Stimulated activated memory B cell treated with anti-CD40 and anti-IgM and Interleukin-4, amounts not matched to agents 10 μg/mL and 1 μg/mL and 100 μg/mL, for 72 hours (primary cell): ENCODE results near the gene NAALADL2.
"Not testable (repeated sequence)": the region's sequence is repeated elsewhere in the genome, so short reads cannot be mapped to it uniquely, and the experiment has no call there.

ENCODE experiments used
- ATAC-seq: fragments of 150-1000 bp; cut with Tn5 transposase; 2 replicates; pipeline ENCODE4 v1.10.0; 2021
- H3K27ac Mint-ChIP-seq: one replicate; pipeline ENCODE4 v1.8.0; 2022; ENCODE audit warnings: mild to moderate bottlenecking, mixed read lengths
- H3K27me3 Mint-ChIP-seq: one replicate; pipeline ENCODE4 v1.8.0; 2022; ENCODE audit warnings: mixed read lengths
- H3K36me3 Mint-ChIP-seq: one replicate; pipeline ENCODE4 v1.8.0; 2022; ENCODE audit warnings: mixed read lengths
- H3K4me1 Mint-ChIP-seq: one replicate; pipeline ENCODE4 v1.8.0; 2022; ENCODE audit warnings: mixed read lengths
- H3K4me3 Mint-ChIP-seq: one replicate; pipeline ENCODE4 v1.8.0; 2022; ENCODE audit warnings: mild to moderate bottlenecking, moderate library complexity, mixed read lengths
- H3K9me3 Mint-ChIP-seq: one replicate; pipeline ENCODE4 v1.8.0; 2022; ENCODE audit warnings: mixed read lengths

NAALADL2 gene

DNA sequence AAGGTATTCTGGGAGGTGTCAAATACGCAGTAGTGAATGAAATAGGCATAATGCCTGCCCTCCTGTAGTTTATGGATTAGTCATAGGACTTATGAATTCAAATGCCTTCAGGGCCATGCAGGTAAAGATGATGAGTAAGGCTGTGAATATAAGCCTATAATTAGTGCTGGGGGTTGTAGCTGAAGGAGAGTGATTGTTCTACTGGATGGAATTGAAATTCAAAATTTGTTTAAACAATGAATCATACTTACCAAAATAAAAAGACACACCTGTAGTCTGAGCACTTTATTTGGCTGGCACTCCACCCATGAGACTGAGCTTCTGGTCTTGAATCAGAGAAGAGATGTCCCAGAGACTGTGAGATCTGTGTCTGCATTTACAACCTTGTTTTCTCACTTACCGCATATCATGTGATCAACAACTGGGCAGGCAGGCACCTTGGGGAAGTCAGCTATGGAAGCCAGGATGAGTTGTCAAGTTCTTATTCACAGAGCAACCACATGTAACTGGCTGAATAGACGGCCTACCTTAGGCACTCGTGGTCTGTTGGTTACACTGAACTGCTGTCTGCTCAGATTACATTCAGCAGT is 291.8 kb downstream of the NAALADL2 start:
- Mint-ChIP-seq H3K27ac (no peak overlapping the region), H3K27me3 (no peaks in the 10 kb centered on the region), H3K36me3 (no peaks in the 10 kb centered on the region), H3K9me3 (peaks cover 4% of the 10 kb centered on the region), H3K4me3 (no peak overlapping the region), H3K4me1 (no peaks in the 10 kb centered on the region)
- no peak for ATAC-seq

DNA sequence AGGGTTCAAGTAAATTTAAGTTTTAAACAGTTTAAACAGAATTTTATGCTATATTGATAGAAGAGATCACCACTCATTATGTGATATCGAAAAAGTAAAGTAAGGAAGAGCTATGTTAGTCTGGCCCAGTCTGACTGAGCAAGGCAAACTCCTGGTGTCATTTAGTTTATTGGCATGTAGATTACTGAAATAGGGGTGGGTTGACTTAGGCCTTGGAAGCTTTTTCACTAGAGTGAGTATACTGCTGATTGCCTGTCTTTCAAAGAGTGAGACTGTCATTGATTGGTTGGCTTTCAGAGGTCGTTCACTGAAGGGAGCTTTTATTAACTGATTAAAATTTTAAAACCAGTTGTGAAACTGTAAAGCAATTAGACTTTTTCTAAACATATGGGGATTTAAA is 294.5 kb downstream of the NAALADL2 start:
- no peaks in the 10 kb centered on the region for H3K27me3 Mint-ChIP-seq
- H3K27ac Mint-ChIP-seq = no peak overlapping the region
- no peaks in the 10 kb centered on the region for H3K36me3 Mint-ChIP-seq
- H3K4me1 Mint-ChIP-seq = no peaks in the 10 kb centered on the region
- ATAC-seq = no peak
- no peaks in the 10 kb centered on the region for H3K9me3 Mint-ChIP-seq
- H3K4me3 Mint-ChIP-seq = no peak overlapping the region

- no peak for ATAC-seq
- Mint-ChIP-seq H3K27ac (no peak overlapping the region), H3K4me1 (no peaks in the 10 kb centered on the region)
Measured at GRCh38 chr3:175155172-175155571, 296.0 kb downstream of the NAALADL2 start.

GRCh38 chr3:175159202-175159601 is 300.1 kb downstream of the NAALADL2 start:
- no peaks in the 10 kb centered on the region for H3K36me3 Mint-ChIP-seq
- H3K27ac Mint-ChIP-seq = no peak overlapping the region
- H3K27me3 Mint-ChIP-seq = no peaks in the 10 kb centered on the region
- no peak for ATAC-seq
- H3K4me1 Mint-ChIP-seq = no peaks in the 10 kb centered on the region
- no peak overlapping the region for H3K4me3 Mint-ChIP-seq
- no peaks in the 10 kb centered on the region for H3K9me3 Mint-ChIP-seq

More at GRCh38 chr3:175155172-175155571, 296.0 kb downstream of the NAALADL2 start:
- no peaks in the 10 kb centered on the region for H3K36me3 Mint-ChIP-seq
- H3K4me3 Mint-ChIP-seq = no peak overlapping the region
- H3K9me3 Mint-ChIP-seq = no peaks in the 10 kb centered on the region
- no peaks in the 10 kb centered on the region for H3K27me3 Mint-ChIP-seq

GRCh38 chr3:175161291-175161690 is 302.2 kb downstream of the NAALADL2 start:
- no peaks in the 10 kb centered on the region for H3K4me1 Mint-ChIP-seq
- H3K27ac Mint-ChIP-seq = no peak overlapping the region
- no peak for ATAC-seq
- H3K4me3 Mint-ChIP-seq = no peak overlapping the region
- peaks cover 2% of the 10 kb centered on the region for H3K9me3 Mint-ChIP-seq
- H3K36me3 Mint-ChIP-seq = no peaks in the 10 kb centered on the region
- no peaks in the 10 kb centered on the region for H3K27me3 Mint-ChIP-seq

GRCh38 chr3:175163686-175164085 is 304.6 kb downstream of the NAALADL2 start:
- ATAC-seq = no peak

GRCh38 chr3:175173117-175173516 is 314.0 kb downstream of the NAALADL2 start:
- not testable (repeated sequence) for H3K4me3 Mint-ChIP-seq, H3K27ac Mint-ChIP-seq, H3K9me3 Mint-ChIP-seq, ATAC-seq, H3K36me3 Mint-ChIP-seq, H3K27me3 Mint-ChIP-seq, H3K4me1 Mint-ChIP-seq

More at GRCh38 chr3:175163686-175164085, 304.6 kb downstream of the NAALADL2 start:
- Mint-ChIP-seq H3K27ac (no peak overlapping the region), H3K27me3 (no peaks in the 10 kb centered on the region), H3K36me3 (no peaks in the 10 kb centered on the region), H3K4me3 (no peak overlapping the region), H3K9me3 (peaks cover 2% of the 10 kb centered on the region), H3K4me1 (no peaks in the 10 kb centered on the region)

- Mint-ChIP-seq H3K27ac (no peak overlapping the region), H3K9me3 (peaks cover 4% of the 10 kb centered on the region), H3K27me3 (no peaks in the 10 kb centered on the region), H3K36me3 (no peaks in the 10 kb centered on the region), H3K4me1 (no peaks in the 10 kb centered on the region), H3K4me3 (no peak overlapping the region)
- ATAC-seq = no peak
Measured at GRCh38 chr3:175176556-175176955, 317.4 kb downstream of the NAALADL2 start.

DNA sequence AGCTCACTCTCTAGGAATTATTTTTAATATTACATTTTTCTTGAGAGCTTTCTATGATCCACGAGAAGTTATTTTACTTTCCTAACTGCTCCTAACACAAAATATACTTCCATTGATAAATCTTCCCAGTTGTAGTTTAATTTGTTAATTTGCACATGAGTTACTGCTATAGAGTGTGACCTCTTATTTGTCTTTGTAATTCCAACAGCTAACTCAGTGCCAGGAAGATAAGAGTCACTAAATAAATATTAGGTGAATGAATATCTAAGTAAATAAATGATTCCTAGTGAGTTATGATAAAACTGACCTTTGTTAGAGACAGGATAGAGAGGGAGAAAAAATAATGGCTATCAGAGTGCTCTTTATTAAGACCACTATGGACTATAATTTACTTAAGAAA is 319.9 kb downstream of the NAALADL2 start:
- ATAC-seq = no peak
- H3K4me1 Mint-ChIP-seq = no peaks in the 10 kb centered on the region
- H3K27me3 Mint-ChIP-seq = no peaks in the 10 kb centered on the region
- H3K27ac Mint-ChIP-seq = no peak overlapping the region
- H3K4me3 Mint-ChIP-seq = no peak overlapping the region
- H3K9me3 Mint-ChIP-seq = peaks cover 2% of the 10 kb centered on the region
- no peaks in the 10 kb centered on the region for H3K36me3 Mint-ChIP-seq

DNA sequence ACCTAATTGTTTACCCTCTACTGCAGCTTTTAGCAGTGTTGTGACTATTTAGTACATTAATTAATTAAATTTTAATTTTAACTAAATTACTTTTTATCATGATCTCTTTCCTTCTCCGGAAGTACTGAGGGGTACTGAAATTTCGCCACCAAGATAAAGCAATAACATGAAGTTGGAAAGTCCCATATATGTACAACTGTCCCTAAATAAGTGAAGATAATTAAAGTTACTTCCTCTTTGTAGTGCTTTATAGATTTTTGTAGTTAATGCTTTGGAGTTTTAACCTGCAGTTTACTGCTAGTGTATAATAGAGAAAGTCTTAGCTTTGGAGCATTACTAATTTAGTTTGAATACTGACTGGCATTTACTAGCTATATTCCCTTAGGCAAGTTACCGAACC is 325.3 kb downstream of the NAALADL2 start:
- H3K4me3 Mint-ChIP-seq = no peak overlapping the region
- ATAC-seq = no peak
- H3K27me3 Mint-ChIP-seq = no peaks in the 10 kb centered on the region
- peaks cover 2% of the 10 kb centered on the region for H3K9me3 Mint-ChIP-seq
- H3K36me3 Mint-ChIP-seq = no peaks in the 10 kb centered on the region
- no peaks in the 10 kb centered on the region for H3K4me1 Mint-ChIP-seq
- no peak overlapping the region for H3K27ac Mint-ChIP-seq

GRCh38 chr3:175185903-175186302 is 326.8 kb downstream of the NAALADL2 start:
- no peaks in the 10 kb centered on the region for H3K27me3 Mint-ChIP-seq
- H3K4me1 Mint-ChIP-seq = no peaks in the 10 kb centered on the region
- H3K4me3 Mint-ChIP-seq = no peak overlapping the region
- H3K36me3 Mint-ChIP-seq = no peaks in the 10 kb centered on the region
- no peak for ATAC-seq
- peaks cover 4% of the 10 kb centered on the region for H3K9me3 Mint-ChIP-seq
- no peak overlapping the region for H3K27ac Mint-ChIP-seq

DNA sequence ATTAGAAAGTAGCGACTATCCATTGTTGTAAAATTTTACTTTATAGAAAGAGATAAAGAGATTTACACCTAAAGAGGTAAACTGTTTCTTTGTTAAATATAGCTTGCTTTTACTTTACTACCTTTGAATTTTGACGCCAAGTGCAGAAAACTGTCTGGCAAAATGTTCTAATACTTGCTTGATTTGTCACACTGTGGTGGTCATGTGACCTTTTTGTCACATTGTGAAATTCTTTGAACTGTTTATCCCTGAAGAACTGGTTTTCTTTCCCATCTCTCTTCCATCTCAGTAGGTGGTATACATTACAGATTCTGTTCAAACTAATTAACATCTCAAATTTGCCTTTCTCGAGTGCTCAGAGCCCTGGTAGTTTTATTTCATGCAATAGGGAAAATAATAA is 327.4 kb downstream of the NAALADL2 start:
- Mint-ChIP-seq H3K36me3 (no peaks in the 10 kb centered on the region), H3K4me1 (no peaks in the 10 kb centered on the region), H3K27ac (no peak overlapping the region), H3K9me3 (peaks cover 2% of the 10 kb centered on the region), H3K27me3 (no peaks in the 10 kb centered on the region), H3K4me3 (no peak overlapping the region)
- no peak for ATAC-seq

GRCh38 chr3:175187586-175187985 is 328.5 kb downstream of the NAALADL2 start:
- H3K4me3 Mint-ChIP-seq = no peak overlapping the region
- no peaks in the 10 kb centered on the region for H3K36me3 Mint-ChIP-seq
- no peak for ATAC-seq
- no peaks in the 10 kb centered on the region for H3K4me1 Mint-ChIP-seq
- H3K9me3 Mint-ChIP-seq = peaks cover 2% of the 10 kb centered on the region
- no peaks in the 10 kb centered on the region for H3K27me3 Mint-ChIP-seq
- no peak overlapping the region for H3K27ac Mint-ChIP-seq

DNA sequence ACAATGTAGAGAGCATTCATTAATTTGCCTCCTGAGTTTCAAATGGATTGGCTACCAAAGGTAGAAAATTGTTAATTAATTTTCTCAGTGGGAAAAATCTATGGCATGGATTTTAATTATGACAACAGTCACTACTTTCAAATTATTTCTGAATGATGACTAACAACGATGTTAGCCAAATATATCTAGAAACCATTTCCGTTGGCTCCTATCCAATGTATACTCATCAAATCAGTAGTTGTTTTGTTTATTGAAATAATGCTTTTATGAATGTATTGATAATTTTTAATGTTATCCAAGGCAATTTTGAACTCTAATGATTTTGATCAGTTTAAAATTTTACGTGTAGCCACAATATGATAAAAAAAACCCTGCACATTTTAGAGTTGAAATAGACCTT is 333.4 kb downstream of the NAALADL2 start:
- Mint-ChIP-seq H3K27ac (no peak overlapping the region), H3K27me3 (no peaks in the 10 kb centered on the region), H3K4me3 (no peak overlapping the region), H3K4me1 (no peaks in the 10 kb centered on the region), H3K9me3 (peaks cover 2% of the 10 kb centered on the region), H3K36me3 (no peaks in the 10 kb centered on the region)
- no peak for ATAC-seq

GRCh38 chr3:175193815-175194518 is 334.8 kb downstream of the NAALADL2 start:
- Mint-ChIP-seq H3K36me3 (no peaks in the 10 kb centered on the region), H3K4me1 (no peaks in the 10 kb centered on the region), H3K9me3 (peaks cover 2% of the 10 kb centered on the region), H3K27ac (no peak overlapping the region), H3K4me3 (no peak overlapping the region), H3K27me3 (no peaks in the 10 kb centered on the region)
- ATAC-seq = no peak

GRCh38 chr3:175198991-175199783 is 340.1 kb downstream of the NAALADL2 start:
- H3K27ac Mint-ChIP-seq = no peak overlapping the region
- H3K27me3 Mint-ChIP-seq = no peaks in the 10 kb centered on the region
- ATAC-seq = no peak
- H3K9me3 Mint-ChIP-seq = peaks cover 2% of the 10 kb centered on the region
- H3K4me3 Mint-ChIP-seq = no peak overlapping the region
- no peaks in the 10 kb centered on the region for H3K36me3 Mint-ChIP-seq
- no peaks in the 10 kb centered on the region for H3K4me1 Mint-ChIP-seq
